Smooth muscle cell of bladder (primary cell): ENCODE results near the gene PDZK1IP1. TPM values are rescaled to one million over a fixed set of nuclear protein-coding genes. Genes with fewer than 3 reads are reported as not detected.

Experiments used
- total RNA-seq: library from RNA; depleted of rRNA; stranded (reverse); fragments of >200 nt; gene quantifications from 2 replicates; pipeline ENCODE4 v1.2.3, GENCODE V29; 2014

Gene PDZK1IP1, protein sequence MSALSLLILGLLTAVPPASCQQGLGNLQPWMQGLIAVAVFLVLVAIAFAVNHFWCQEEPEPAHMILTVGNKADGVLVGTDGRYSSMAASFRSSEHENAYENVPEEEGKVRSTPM
- total RNA-seq = not detected in 2 replicates

GRCh38 chr1:47189844-47190508 is at the start of gene PDZK1IP1:
Gene PDZK1IP1 (minus strand): TSS chr1:47190036. CDS start chr1:47189932, 104 bp downstream.

DNA sequence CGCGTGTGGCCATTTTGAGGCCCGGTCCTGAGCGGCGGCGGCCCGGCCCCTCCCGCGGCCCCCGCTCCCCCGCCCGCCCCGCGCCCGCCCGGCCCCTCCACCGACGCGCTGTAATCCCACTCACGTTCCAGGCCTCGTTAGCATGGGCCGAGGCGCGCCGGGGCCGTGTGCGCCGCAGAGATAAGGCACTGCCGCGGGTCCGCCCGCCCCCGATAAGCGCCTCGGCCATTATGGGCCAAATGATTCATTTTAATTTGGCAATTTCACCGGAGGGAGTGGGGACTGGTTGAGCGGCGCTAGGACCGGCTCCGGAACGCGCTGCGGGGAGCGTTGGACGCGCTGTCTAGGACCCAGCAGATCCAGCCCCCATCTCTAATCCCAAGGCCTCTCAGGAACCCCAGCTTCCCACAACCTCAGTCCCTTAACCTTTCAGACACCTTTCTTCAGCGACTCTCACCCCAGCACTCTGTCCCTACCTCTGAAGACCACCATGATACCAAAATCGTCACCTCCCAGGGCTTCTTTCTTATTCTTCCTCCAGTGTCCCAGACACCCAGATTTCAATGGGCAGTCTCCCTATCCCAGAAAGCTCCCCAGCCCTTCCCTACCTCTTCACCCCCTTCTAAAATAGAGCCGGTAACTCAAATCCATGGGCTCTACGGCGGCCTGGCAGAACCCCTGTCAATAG is 42.5 kb upstream of the PDZK1IP1 start, which contains the start of gene TAL1:
Gene TAL1, minus strand, starts transcription at position 39 of the 688 bp plus-strand sequence. CDS start 6,337 bp downstream, outside the sequence.

DNA sequence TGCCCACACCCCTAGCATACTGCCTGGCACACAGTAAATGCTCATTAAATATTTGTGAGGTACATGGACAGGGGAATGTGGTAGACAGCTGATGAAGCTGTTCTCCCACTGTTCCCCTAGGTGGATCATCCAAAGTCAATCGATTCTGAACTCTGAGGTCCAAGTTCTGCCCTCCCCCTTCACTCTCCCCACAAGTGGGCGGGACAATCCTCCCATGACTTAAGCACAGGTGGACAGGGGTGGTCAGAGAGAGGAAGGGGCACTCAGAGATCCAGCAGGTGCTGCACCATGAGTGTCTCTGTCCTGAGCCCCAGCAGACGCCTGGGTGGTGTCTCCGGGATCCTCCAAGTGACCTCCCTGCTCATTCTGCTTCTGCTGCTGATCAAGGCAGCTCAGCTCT is 52.6 kb downstream of the PDZK1IP1 start, which contains the start of gene CYP4A22:
Gene CYP4A22, plus strand, starts transcription at position 244 of the 400 bp plus-strand sequence. Its CDS starts 45 bp downstream, at position 289.

Other genes starting within 250 kb of the PDZK1IP1 start
- not detected in 2 replicates for gene CYP4A11, start 248.6 kb downstream of the PDZK1IP1 start, total RNA-seq
- not detected in 2 replicates for gene CYP4X1, start 166.4 kb downstream of the PDZK1IP1 start, total RNA-seq
- not detected in 2 replicates for gene CYP4Z1, start 122.8 kb downstream of the PDZK1IP1 start, total RNA-seq
- gene CYP4A22, start 52.6 kb downstream of the PDZK1IP1 start, total RNA-seq = not detected in 2 replicates
- under 0.01 TPM in 2 replicates for gene TAL1, start 42.2 kb upstream of the PDZK1IP1 start, total RNA-seq
- 1.7 and 2.6 TPM in 2 replicates for gene STIL, start 124.1 kb upstream of the PDZK1IP1 start, total RNA-seq
- 89.6 and 106 TPM in 2 replicates for gene CMPK1, start 143.8 kb upstream of the PDZK1IP1 start, total RNA-seq
- not detected in 2 replicates for gene FOXE3, start 226.2 kb upstream of the PDZK1IP1 start, total RNA-seq
- gene FOXD2, start 248.0 kb upstream of the PDZK1IP1 start, total RNA-seq = under 0.01 TPM in 1 of 2 replicates, not detected in the other